ENCODE results near the gene UGT2B7.
"Not testable (repeated sequence)": the region's sequence is repeated elsewhere in the genome, so short reads cannot be mapped to it uniquely, and the experiment has no call there.

UGT2B7 gene

GRCh38 chr4:69054033-69054432 is 42.2 kb upstream of the UGT2B7 start:
- H3F3A ChIP-seq (ENCODE audit: insufficient read depth); H3K4me2 ChIP-seq (ENCODE audit: low read depth, low read length, poor library complexity, severe bottlenecking); H3K79me2 ChIP-seq (ENCODE audit: insufficient read depth, low read length); H4K20me1 ChIP-seq (ENCODE audit: low read depth, low read length); H3K27ac ChIP-seq (ENCODE audit: low read depth, low read length); H3K9ac ChIP-seq (ENCODE audit: low read length); H3K4me3 ChIP-seq (ENCODE audit: insufficient read depth, low read length, poor library complexity, severe bottlenecking); H3K9me2 ChIP-seq (replicated peaks; ENCODE audit: insufficient read depth, low read length); H3K27me3 ChIP-seq (ENCODE audit: low read length); H3K36me3 ChIP-seq (ENCODE audit: low read length); H3K9me3 ChIP-seq (ENCODE audit: insufficient read depth, low read length); H2AFZ ChIP-seq (ENCODE audit: low read depth, low read length, severe bottlenecking): not testable (repeated sequence)

- H3K36me3 ChIP-seq (ENCODE audit: low read length): no peaks in the 10 kb centered on the region
- H3K9me3 ChIP-seq (ENCODE audit: insufficient read depth, low read length): no peaks in the 10 kb centered on the region
- H3K4me2 ChIP-seq (ENCODE audit: low read depth, low read length, poor library complexity, severe bottlenecking): no peak overlapping the region
- no peaks in the 10 kb centered on the region for H3F3A ChIP-seq (ENCODE audit: insufficient read depth)
- H3K27me3 ChIP-seq (ENCODE audit: low read length): no peaks in the 10 kb centered on the region
- H3K9ac ChIP-seq (ENCODE audit: low read length): no peak overlapping the region
- no peak overlapping the region for H2AFZ ChIP-seq (ENCODE audit: low read depth, low read length, severe bottlenecking)
- no peak overlapping the region for H3K27ac ChIP-seq (ENCODE audit: low read depth, low read length)
- no peaks in the 10 kb centered on the region for H3K9me2 ChIP-seq (replicated peaks; ENCODE audit: insufficient read depth, low read length)
- H3K4me3 ChIP-seq (ENCODE audit: insufficient read depth, low read length, poor library complexity, severe bottlenecking): no peak overlapping the region
- TF ChIP-seq CTCF (IDR thresholded peaks at IDR 0.05; ENCODE audit: insufficient read depth, low read length, poor library complexity, severe bottlenecking) (no peak), EZH2phosphoT487 (conservative IDR thresholded peaks at IDR 0.05; ENCODE audit: low read length) (no peak)
- no peaks in the 10 kb centered on the region for H4K20me1 ChIP-seq (ENCODE audit: low read depth, low read length)
- H3K79me2 ChIP-seq (ENCODE audit: insufficient read depth, low read length): no peaks in the 10 kb centered on the region
Measured at GRCh38 chr4:69054578-69055200, 41.6 kb upstream of the UGT2B7 start.

DNA sequence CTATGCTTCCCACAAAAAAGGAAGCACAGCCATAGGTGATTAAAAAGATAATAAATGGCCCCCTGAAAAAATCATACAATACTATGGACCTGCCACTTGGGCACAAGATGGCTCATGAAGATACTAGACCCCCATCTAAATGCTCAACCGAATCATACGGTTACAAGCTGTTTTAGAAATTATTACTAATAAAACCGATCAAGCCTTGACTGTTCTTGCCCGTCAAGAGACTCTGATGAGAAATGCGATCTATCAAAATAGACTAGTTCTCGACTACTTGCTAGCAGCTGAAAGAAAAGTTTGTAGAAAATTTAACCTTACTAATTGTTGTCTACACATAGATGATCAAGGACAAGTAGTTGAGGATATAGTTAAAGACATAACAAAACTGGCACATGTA is 40.1 kb upstream of the UGT2B7 start:
- Histone ChIP-seq H3K36me3 (ENCODE audit: low read length) (no peaks in the 10 kb centered on the region), H3K27me3 (ENCODE audit: low read length) (no peaks in the 10 kb centered on the region), H3K4me2 (ENCODE audit: low read depth, low read length, poor library complexity, severe bottlenecking) (no peak overlapping the region), H4K20me1 (ENCODE audit: low read depth, low read length) (no peaks in the 10 kb centered on the region), H3K9me2 (replicated peaks; ENCODE audit: insufficient read depth, low read length) (no peaks in the 10 kb centered on the region), H3K9me3 (ENCODE audit: insufficient read depth, low read length) (no peaks in the 10 kb centered on the region), H3K79me2 (ENCODE audit: insufficient read depth, low read length) (no peaks in the 10 kb centered on the region), H3K9ac (ENCODE audit: low read length) (no peak overlapping the region), H2AFZ (ENCODE audit: low read depth, low read length, severe bottlenecking) (no peak overlapping the region), H3K27ac (ENCODE audit: low read depth, low read length) (no peak overlapping the region), H3K4me3 (ENCODE audit: insufficient read depth, low read length, poor library complexity, severe bottlenecking) (no peak overlapping the region), H3F3A (ENCODE audit: insufficient read depth) (no peaks in the 10 kb centered on the region)
- TF ChIP-seq CTCF (IDR thresholded peaks at IDR 0.05; ENCODE audit: insufficient read depth, low read length, poor library complexity, severe bottlenecking) (no peak), EZH2phosphoT487 (conservative IDR thresholded peaks at IDR 0.05; ENCODE audit: low read length) (no peak)

GRCh38 chr4:69056921-69057550 is 39.2 kb upstream of the UGT2B7 start:
- no peaks in the 10 kb centered on the region for H3F3A ChIP-seq (ENCODE audit: insufficient read depth)
- no peak overlapping the region for H3K4me3 ChIP-seq (ENCODE audit: insufficient read depth, low read length, poor library complexity, severe bottlenecking)
- no peak for TF ChIP-seq CTCF (IDR thresholded peaks at IDR 0.05; ENCODE audit: insufficient read depth, low read length, poor library complexity, severe bottlenecking)
- no peak for TF ChIP-seq EZH2phosphoT487 (conservative IDR thresholded peaks at IDR 0.05; ENCODE audit: low read length)
- H3K27me3 ChIP-seq (ENCODE audit: low read length): no peaks in the 10 kb centered on the region
- no peak overlapping the region for H2AFZ ChIP-seq (ENCODE audit: low read depth, low read length, severe bottlenecking)
- H4K20me1 ChIP-seq (ENCODE audit: low read depth, low read length): no peaks in the 10 kb centered on the region
- H3K79me2 ChIP-seq (ENCODE audit: insufficient read depth, low read length): no peaks in the 10 kb centered on the region
- H3K9me3 ChIP-seq (ENCODE audit: insufficient read depth, low read length): no peaks in the 10 kb centered on the region
- H3K9ac ChIP-seq (ENCODE audit: low read length): no peak overlapping the region
- no peaks in the 10 kb centered on the region for H3K36me3 ChIP-seq (ENCODE audit: low read length)
- no peak overlapping the region for H3K27ac ChIP-seq (ENCODE audit: low read depth, low read length)
- H3K9me2 ChIP-seq (replicated peaks; ENCODE audit: insufficient read depth, low read length): no peaks in the 10 kb centered on the region
- H3K4me2 ChIP-seq (ENCODE audit: low read depth, low read length, poor library complexity, severe bottlenecking): no peak overlapping the region

Measured in SU-DHL-6 (cell line).